Progenitor cell of endocrine pancreas (in vitro differentiated cells): ENCODE data around the gene NTF3. TPM values are rescaled to one million over a fixed set of nuclear protein-coding genes. Genes with fewer than 3 reads are reported as not detected.

Source experiments
- DNase-seq: peaks from one replicate; pipeline ENCODE4 v3.0.0; 2021; ENCODE audit warnings: low spot score; ENCODE audit not compliant: unreplicated experiment
- H3K27ac Mint-ChIP-seq: 2 replicates; pipeline ENCODE4 v1.8.0; 2021; ENCODE audit warnings: mild to moderate bottlenecking, moderate library complexity, mixed read lengths
- H3K27me3 Mint-ChIP-seq: 2 replicates; pipeline ENCODE4 v1.8.0; 2021; ENCODE audit warnings: mixed read lengths
- H3K36me3 Mint-ChIP-seq: 2 replicates; pipeline ENCODE4 v1.8.0; 2022; ENCODE audit warnings: mixed read lengths; ENCODE audit not compliant: insufficient read depth
- H3K4me1 Mint-ChIP-seq: 2 replicates; pipeline ENCODE4 v1.8.0; 2021; ENCODE audit warnings: low read depth, mixed read lengths
- H3K4me3 Mint-ChIP-seq: 2 replicates; pipeline ENCODE4 v1.8.0; 2021; ENCODE audit warnings: low read depth, mild to moderate bottlenecking, moderate library complexity, mixed read lengths
- H3K9me3 Mint-ChIP-seq: 2 replicates; pipeline ENCODE4 v1.8.0; 2021; ENCODE audit warnings: low read depth, mixed read lengths
- CTCF ChIP-seq: fragments of 200-600 bp; sonication (generic); IDR thresholded peaks from one replicate; pipeline ENCODE4 v1.5.0; 2021; ENCODE audit warnings: antibody characterized with exemption, mild to moderate bottlenecking; ENCODE audit not compliant: unreplicated experiment
- total RNA-seq: library from RNA; stranded (reverse); gene quantifications from 2 replicates; pipeline ENCODE4 v1.2.1, GENCODE V29; 2021

Gene NTF3
- total RNA-seq, 1 donor from 2014 or later, result 1.2 TPM

- no peak for DNase-seq
- Mint-ChIP-seq H3K27me3 (peaks cover 50% of the 10 kb centered on the region), H3K9me3 (no peaks in the 10 kb centered on the region), H3K4me1 (peaks cover 23% of the 10 kb centered on the region), H3K36me3 (no peaks in the 10 kb centered on the region), H3K27ac (no peak overlapping the region), H3K4me3 (no peak overlapping the region)
- TF ChIP-seq CTCF, result no peak
These were observed 61.1 kb downstream of the NTF3 start for GRCh38 chr12:5493018-5493417.

- no peak for TF ChIP-seq CTCF
- H3K4me3 Mint-ChIP-seq, result no peak overlapping the region
- no peaks in the 10 kb centered on the region for H3K9me3 Mint-ChIP-seq
- no peaks in the 10 kb centered on the region for H3K36me3 Mint-ChIP-seq
- peaks cover 26% of the 10 kb centered on the region for H3K4me1 Mint-ChIP-seq
- DNase-seq, result no peak
- H3K27ac Mint-ChIP-seq, result no peak overlapping the region
- peaks cover 42% of the 10 kb centered on the region for H3K27me3 Mint-ChIP-seq
These were observed 62.4 kb downstream of the NTF3 start for GRCh38 chr12:5494343-5494742.

DNA sequence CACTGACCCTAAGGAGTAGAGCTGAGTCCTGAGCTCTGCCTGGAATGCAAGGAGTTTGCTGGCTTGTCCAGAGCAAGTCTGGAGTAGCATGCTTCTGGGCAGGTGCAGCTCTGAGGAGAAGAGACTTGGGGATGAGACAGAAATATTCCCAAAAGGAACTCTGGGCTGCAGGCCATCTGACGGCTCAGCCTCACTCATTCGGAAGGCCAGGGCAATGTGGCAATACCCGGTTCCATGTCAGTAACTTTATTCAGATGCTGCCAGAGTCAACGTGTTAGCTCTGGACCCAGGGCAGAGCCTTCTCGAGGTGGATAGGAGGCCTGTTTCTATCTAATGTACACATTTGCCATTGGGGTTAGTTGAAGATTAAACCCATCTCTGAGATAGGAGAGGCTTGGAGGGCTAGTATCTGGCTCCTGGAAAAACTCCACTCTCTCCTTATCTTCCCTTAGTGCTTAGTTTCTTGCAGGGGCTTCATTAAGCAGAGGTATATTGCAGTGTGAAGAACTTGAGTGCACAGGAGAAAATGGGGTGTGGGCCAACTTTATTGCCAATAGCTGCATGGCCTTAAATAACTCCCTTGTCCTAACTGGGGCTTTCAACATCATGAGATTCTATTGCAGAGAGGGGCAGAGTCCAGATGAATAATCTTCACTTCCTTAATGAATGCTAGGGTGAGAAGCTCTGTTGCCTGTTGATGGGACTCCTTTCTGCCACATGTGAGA, 65.6 kb downstream of the NTF3 start:
- Mint-ChIP-seq H3K4me1 (peaks cover 32% of the 10 kb centered on the region), H3K36me3 (no peaks in the 10 kb centered on the region), H3K27me3 (peaks cover 42% of the 10 kb centered on the region), H3K27ac (no peak overlapping the region), H3K9me3 (no peaks in the 10 kb centered on the region), H3K4me3 (no peak overlapping the region)
- TF ChIP-seq CTCF, result no peak
- DNase-seq, result no peak

DNA sequence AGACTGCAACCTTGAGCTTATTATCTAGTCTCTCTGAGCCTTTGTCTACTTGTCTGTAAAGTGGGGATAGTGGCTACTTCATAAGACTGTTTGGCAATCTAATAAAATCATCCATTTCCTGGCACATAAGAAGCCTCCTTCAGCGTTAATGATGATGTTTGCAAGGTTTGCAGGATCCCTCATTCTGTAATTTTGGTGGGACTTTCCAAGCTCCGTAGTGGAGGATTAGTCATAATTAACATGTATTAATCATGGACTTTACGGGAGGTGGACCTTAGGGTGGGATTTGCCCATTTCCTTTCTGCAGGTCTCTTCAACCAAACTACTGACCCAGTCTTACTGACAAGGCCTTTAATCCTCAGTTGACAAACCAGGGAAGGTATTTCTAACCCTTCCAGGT, 66.2 kb downstream of the NTF3 start:
- Mint-ChIP-seq H3K9me3 (no peaks in the 10 kb centered on the region), H3K4me3 (no peak overlapping the region), H3K36me3 (no peaks in the 10 kb centered on the region), H3K27me3 (peaks cover 44% of the 10 kb centered on the region), H3K4me1 (peaks cover 31% of the 10 kb centered on the region), H3K27ac (no peak overlapping the region)
- DNase-seq, result no peak
- no peak for TF ChIP-seq CTCF

DNA sequence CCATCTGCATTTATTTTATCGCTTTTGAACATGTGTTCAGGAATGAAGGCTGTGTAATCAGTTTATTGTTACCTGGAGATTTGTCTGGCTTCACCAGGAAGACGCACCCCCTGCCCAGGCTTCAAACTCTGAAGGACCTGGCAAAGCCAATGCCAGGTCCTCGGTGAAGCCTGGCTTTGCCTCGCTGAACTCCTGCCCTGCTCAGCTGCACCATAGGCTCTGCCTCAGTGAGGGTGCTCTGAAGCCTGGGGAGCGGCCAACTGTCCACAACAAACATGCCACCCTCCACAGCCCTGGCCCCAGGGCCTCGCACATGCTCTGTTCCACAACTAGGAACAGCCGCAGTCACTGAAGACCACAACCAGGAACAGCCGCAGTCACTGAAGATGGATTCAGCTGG, 66.9 kb downstream of the NTF3 start:
- H3K4me3 Mint-ChIP-seq, result no peak overlapping the region
- TF ChIP-seq CTCF, result no peak
- no peak for DNase-seq
- H3K27ac Mint-ChIP-seq, result no peak overlapping the region
- H3K36me3 Mint-ChIP-seq, result no peaks in the 10 kb centered on the region
- H3K27me3 Mint-ChIP-seq, result peaks cover 41% of the 10 kb centered on the region
- H3K9me3 Mint-ChIP-seq, result no peaks in the 10 kb centered on the region
- H3K4me1 Mint-ChIP-seq, result peaks cover 30% of the 10 kb centered on the region
